ENCODE results near the gene ACSBG1.

GRCh38 chr15:78264304-78265136, 30.2 kb upstream of the ACSBG1 start, which contains the start of gene DNAJA4:
- TF ChIP-seq POLR2A (IDR thresholded peaks at IDR 0.05), result no peak
- TF ChIP-seq, protein P1, sequence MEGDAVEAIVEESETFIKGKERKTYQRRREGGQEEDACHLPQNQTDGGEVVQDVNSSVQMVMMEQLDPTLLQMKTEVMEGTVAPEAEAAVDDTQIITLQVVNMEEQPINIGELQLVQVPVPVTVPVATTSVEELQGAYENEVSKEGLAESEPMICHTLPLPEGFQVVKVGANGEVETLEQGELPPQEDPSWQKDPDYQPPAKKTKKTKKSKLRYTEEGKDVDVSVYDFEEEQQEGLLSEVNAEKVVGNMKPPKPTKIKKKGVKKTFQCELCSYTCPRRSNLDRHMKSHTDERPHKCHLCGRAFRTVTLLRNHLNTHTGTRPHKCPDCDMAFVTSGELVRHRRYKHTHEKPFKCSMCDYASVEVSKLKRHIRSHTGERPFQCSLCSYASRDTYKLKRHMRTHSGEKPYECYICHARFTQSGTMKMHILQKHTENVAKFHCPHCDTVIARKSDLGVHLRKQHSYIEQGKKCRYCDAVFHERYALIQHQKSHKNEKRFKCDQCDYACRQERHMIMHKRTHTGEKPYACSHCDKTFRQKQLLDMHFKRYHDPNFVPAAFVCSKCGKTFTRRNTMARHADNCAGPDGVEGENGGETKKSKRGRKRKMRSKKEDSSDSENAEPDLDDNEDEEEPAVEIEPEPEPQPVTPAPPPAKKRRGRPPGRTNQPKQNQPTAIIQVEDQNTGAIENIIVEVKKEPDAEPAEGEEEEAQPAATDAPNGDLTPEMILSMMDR (IDR thresholded peaks at IDR 0.05), result no peak

All from esophagus squamous epithelium (tissue), 4 donors.